Lung microvascular endothelial cell (primary cell): ENCODE measurements around the gene ZNF143. TPM values are rescaled to one million over a fixed set of nuclear protein-coding genes. Genes with fewer than 3 reads are reported as not detected.
"Not testable (repeated sequence)": the region's sequence is repeated elsewhere in the genome, so short reads cannot be mapped to it uniquely, and the experiment has no call there.

Source experiments
- DNase-seq, 2 donors: peaks; one replicate each; pipeline versions ENCODE4 v3.0.0 to v3.0.0-alpha.2; 2010; ENCODE audit warnings: low read depth in 2 of 2
- total RNA-seq: library from RNA; depleted of rRNA; stranded (reverse); fragments of >200 nt; gene quantifications from 2 replicates; pipeline ENCODE4 v1.2.1, GENCODE V29; 2014

The ZNF143 gene
- total RNA-seq, 1 donor from 2014 or later: 33.9 TPM

DNA sequence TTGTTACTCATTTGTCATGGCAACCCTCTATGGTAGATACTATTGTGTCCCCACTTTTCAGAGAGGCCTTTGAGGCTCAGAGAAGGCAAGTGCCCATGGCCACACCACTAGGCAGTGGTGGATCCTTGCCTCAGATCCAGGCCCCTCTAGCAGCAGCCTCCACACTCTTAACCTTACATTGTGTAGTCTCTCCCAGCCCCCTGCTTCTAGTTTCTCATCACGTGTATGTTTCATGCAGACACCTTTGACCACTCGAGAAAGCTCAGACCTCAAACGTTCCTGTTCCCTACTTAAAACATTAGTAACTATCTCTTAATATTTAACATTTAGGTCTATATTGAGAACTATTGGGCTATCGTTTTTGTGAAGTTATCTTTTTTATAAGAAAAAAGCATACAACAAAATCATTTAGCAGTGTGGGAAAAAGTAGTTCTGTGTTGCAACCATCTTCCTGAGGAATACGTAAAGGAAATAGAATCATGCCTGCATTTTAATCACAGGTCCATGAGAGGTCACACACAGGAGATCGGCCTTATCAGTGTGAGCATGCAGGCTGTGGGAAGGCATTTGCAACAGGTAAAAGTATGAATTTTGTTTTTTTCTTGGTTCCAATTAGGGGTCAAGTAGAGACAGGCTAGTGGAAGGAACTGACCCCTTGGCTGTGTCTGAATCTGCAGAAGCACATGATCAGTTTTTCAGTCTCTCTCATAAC is 35.1 kb downstream of the ZNF143 start:
- peak in 1 of 2 donors; percentile 63 for DNase-seq

- no peak for DNase-seq
Observed at GRCh38 chr11:9498457-9499078, 37.8 kb downstream of the ZNF143 start.

GRCh38 chr11:9506489-9507276 is 45.9 kb downstream of the ZNF143 start:
- DNase-seq: peak; percentile 80 to 89

GRCh38 chr11:9507277-9507580 is 46.4 kb downstream of the ZNF143 start:
- no peak for DNase-seq

DNA sequence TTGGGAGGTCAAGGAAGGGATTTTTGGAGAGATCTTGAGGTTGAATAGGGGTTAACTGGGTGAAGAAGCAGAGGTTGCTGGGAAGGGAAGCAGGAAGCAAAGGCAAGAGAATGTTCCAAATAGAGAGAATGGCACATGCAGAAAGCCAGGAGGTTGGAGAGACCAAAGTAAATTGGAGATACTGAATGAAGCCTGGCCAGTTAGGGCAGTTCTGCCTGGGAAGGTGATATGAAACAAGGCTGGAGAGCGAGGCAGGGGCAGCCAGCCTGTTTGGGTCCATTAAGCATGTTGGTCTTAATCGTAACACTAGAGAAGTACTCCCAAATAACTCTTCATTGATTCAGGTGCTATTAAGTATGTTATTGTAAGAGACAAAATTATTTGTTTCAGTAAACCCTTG is 48.2 kb downstream of the ZNF143 start:
- no peak for DNase-seq

GRCh38 chr11:9512370-9513019 is 51.7 kb downstream of the ZNF143 start:
- no peak for DNase-seq

GRCh38 chr11:9514576-9514975 is 53.8 kb downstream of the ZNF143 start:
- DNase-seq: not testable (repeated sequence)

GRCh38 chr11:9516113-9516512 is 55.3 kb downstream of the ZNF143 start:
- DNase-seq: peak in 1 of 2 donors; percentile 16

DNA sequence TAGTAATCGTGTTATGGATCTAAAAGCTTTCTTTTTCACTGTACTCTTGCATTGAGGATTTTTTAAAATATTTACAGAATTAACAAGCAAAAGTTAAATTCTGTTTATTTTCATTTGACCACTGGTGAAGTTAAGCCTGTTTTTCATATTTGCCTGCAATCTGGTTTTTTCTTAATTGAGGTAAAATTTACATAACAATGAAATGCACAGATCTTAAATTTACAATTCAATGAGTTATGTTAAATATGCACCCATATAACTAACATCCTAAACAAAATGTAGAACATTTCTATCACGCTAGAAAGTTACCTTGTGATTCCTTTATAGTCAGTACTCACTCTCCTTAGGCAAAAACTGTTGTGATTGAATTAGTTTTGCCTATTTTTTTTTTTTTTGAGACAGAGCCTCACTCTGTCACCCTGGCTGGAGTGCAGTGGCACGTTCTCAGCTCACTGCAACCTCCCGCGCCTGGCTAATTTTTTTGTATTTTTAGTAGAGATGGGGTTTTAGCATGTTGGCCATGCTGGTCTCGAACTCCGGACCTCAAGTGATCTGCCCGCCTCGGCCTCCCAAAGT is 58.1 kb downstream of the ZNF143 start:
- no peak for DNase-seq

GRCh38 chr11:9524001-9524400 is 63.2 kb downstream of the ZNF143 start:
- no peak for DNase-seq

- DNase-seq: peak in 1 of 2 donors; percentile 37
Observed at GRCh38 chr11:9525116-9525515, 64.3 kb downstream of the ZNF143 start.

DNA sequence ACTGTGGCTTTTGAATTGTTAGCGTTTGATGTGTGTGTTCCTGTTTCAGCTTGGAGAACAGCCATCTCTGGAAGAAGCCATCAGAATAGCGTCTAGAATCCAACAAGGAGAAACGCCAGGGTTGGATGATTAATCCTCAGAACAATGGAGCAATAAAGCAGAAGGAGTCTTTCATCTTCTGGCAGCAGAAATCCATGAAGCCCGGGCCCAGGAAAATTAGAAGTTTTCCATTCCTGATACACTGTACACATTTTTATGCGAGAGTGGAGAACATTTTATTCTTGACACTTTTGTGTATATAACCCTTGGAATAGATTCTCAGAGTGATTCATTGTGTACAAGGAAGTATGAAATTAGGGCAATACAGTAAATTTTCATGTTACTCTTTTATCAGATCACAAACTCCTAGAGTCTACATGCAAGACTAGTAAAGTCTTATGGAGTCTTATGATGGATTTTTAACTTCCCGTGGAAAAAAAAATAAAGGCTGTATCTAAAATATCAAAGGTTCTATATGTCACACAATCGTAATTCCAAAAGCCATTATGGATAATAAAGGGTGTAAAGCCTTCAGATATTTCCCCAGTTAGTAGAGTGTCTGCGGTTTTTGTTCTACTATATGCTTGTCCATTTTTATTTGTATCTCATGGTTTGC is 66.8 kb downstream of the ZNF143 start:
- peak in 1 of 2 donors; percentile 91 for DNase-seq

GRCh38 chr11:9528136-9528501 is 67.3 kb downstream of the ZNF143 start:
- no peak for DNase-seq

GRCh38 chr11:9528573-9529333 is 67.9 kb downstream of the ZNF143 start:
- no peak for DNase-seq

DNA sequence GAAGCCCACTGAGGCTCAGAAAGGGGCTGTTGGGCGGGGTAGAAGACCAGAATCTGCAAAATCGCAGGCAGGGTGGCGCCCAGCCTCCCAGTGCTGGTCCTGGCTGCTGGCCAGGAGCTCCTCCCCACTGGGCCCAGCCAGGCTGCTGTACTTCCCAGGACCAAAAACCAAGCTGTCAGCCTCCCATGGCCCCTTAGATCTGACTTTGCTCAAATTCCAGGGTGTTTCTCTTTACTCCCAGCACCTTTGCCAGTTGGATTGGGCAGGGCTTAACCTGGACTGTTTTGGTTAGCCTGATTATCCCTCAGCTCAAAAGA is 68.5 kb downstream of the ZNF143 start:
- peak in 1 of 2 donors; percentile 13 for DNase-seq

DNA sequence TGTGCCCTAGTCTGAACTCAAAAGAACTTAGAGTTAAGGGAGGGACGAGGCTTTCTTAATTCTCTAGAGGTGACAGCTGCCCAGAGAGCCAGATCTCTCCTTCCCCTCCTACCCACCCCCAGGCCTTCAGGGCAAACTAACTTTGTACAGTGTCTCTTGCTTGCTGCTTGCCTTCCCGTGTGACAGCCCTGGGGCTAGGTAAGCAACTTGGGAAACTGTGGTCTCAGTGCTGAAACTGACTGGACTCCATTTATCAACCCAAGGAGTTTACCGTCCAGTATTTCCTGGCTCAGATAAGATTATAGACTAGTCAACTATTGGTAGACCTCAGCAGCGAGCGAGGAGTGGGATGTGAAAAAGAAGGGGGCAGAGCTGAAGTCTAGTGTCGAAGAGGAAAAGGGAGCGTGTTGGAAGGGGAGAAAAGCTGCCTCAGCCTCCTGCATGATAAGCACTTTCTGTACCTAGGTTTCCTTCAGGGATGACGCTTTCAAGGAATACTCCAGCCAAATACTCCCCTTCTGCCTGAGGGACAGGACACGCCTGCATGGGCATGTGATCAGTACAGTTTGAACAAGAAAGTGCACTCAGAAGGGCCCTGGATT is 69.3 kb downstream of the ZNF143 start:
- no peak for DNase-seq

DNA sequence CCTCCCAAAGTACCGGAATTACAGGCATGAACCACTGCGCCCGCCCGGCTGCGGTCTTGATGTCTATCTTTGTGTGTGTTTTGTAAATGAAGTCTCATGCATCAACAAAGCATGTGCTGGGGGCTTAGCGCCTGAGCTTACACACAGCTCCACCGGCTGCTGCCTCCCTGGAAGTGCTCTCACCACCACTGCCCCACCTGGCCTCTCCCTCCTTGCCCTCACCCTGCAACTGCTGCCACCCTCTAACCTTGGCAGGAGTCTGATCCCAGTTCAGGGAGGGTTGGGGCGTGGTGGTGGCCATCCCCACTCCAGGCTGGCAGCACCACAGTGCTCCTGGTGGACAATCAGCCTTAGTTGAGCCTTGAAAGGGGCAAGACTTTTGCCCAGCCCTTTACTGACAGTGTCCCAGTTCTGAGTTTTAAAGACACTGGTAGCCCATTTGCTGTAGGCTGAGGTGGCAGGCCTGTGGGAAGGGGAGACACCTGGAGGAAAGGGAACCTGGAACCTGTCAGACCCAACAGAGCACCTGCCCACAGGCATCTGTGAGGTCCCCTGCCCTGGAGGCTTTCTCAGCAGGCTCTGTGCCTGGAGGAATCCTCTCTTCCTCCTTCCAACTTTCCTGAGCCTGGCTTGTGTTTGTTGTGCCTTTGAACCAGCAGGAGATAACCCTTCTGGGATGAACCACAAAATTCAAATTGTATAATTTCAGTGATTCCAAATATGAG is 70.3 kb downstream of the ZNF143 start:
- DNase-seq: no peak

- DNase-seq: no peak
Observed at GRCh38 chr11:9533058-9533457, 72.2 kb downstream of the ZNF143 start.

- DNase-seq: no peak
Observed at GRCh38 chr11:9533736-9534473, 73.1 kb downstream of the ZNF143 start.
